Hepatocyte (in vitro differentiated cells): ENCODE results near the gene POLR1C. TPM values are rescaled to one million over a fixed set of nuclear protein-coding genes. Genes with fewer than 3 reads are reported as not detected.

Experiments used
- DNase-seq: peaks from one replicate; pipeline ENCODE4 v3.0.0-alpha.2; 2016; ENCODE audit warnings: low spot score
- H2AFZ ChIP-seq: fragments of 200-600 bp; sonication (generic); 2 replicates; pipeline ENCODE4 v1.6.0; 2016; ENCODE audit warnings: antibody characterized with exemption, mild to moderate bottlenecking
- H3K27ac ChIP-seq: fragments of 200-600 bp; sonication (generic); 2 replicates; pipeline ENCODE4 v1.5.1; 2016; ENCODE audit warnings: mild to moderate bottlenecking
- H3K27me3 ChIP-seq: fragments of 200-600 bp; sonication (generic); 2 replicates; pipeline ENCODE4 v1.6.1; 2016
- H3K36me3 ChIP-seq: fragments of 200-600 bp; sonication (generic); replicated peaks from 2 replicates; pipeline ENCODE4 v1.5.1; 2016; ENCODE audit warnings: low read depth; ENCODE audit not compliant: insufficient read depth
- H3K4me1 ChIP-seq: fragments of 200-600 bp; sonication (generic); 2 replicates; pipeline ENCODE4 v1.5.1; 2016; ENCODE audit warnings: mild to moderate bottlenecking, moderate library complexity; ENCODE audit not compliant: insufficient read depth
- H3K4me2 ChIP-seq: fragments of 200-600 bp; sonication (generic); 2 replicates; pipeline ENCODE4 v1.6.0; 2016
- H3K4me3 ChIP-seq: fragments of 200-600 bp; sonication (generic); 2 replicates; pipeline ENCODE4 v1.5.1; 2016; ENCODE audit warnings: mild to moderate bottlenecking
- H3K79me2 ChIP-seq: fragments of 200-600 bp; sonication (generic); 2 replicates; pipeline ENCODE4 v1.6.0; 2017; ENCODE audit warnings: mild to moderate bottlenecking
- H3K9me2 ChIP-seq: fragments of 200-600 bp; sonication (generic); replicated peaks from 2 replicates; pipeline ENCODE4 v1.6.0; 2017; ENCODE audit warnings: mild to moderate bottlenecking; ENCODE audit not compliant: insufficient read depth
- H3K9me3 ChIP-seq: fragments of 200-600 bp; sonication (generic); 2 replicates; pipeline ENCODE4 v1.5.1; 2016; ENCODE audit warnings: low read depth, mild to moderate bottlenecking
- H4K20me1 ChIP-seq: fragments of 200-600 bp; sonication (generic); 2 replicates; pipeline ENCODE4 v1.6.0; 2016; ENCODE audit warnings: mild to moderate bottlenecking; ENCODE audit not compliant: insufficient read depth, poor library complexity, severe bottlenecking
- CTCF ChIP-seq: fragments of 200-600 bp; sonication (generic); IDR thresholded peaks from 2 replicates; pipeline ENCODE4 v1.5.1; 2016; ENCODE audit warnings: antibody characterized with exemption, mild to moderate bottlenecking; ENCODE audit not compliant: poor library complexity
- EZH2 ChIP-seq: fragments of 200-600 bp; sonication (generic); IDR thresholded peaks from 2 replicates; pipeline ENCODE4 v1.6.1; 2016; ENCODE audit warnings: antibody characterized with exemption, mild to moderate bottlenecking, borderline replicate concordance
- EZH2phosphoT487 ChIP-seq: fragments of 200-600 bp; sonication (generic); IDR thresholded peaks from one replicate; pipeline ENCODE4 v1.6.1; 2018; ENCODE audit warnings: antibody characterized with exemption, mild to moderate bottlenecking, low read depth, moderate library complexity; ENCODE audit not compliant: unreplicated experiment, severe bottlenecking
- WGBS: methylation state at CpG from one replicate; pipeline ENCODE4 v1.1.6; 2016; ENCODE audit warnings: low lambda C conversion rate; ENCODE audit errors: missing lambda C conversion rate; 5-methylcytosine and 5-hydroxymethylcytosine counted together
- polyA plus RNA-seq: library from polyadenylated mRNA; unstranded; fragments of >200 nt; fragmentation: Nextera tagmentation; extraction: Ambion mirVana; gene quantifications from 2 replicates; pipeline ENCODE4 v1.2.1, GENCODE V29; 2016
- total RNA-seq: library from RNA; depleted of rRNA; stranded (reverse); fragments of >200 nt; gene quantifications from 2 replicates; pipeline ENCODE4 v1.2.3, GENCODE V29; 2014

Gene POLR1C
- total and polyA plus RNA-seq, 2 experiments from 2014 or later, result 26.1 to 36.2 TPM

- no peak overlapping the region for H3K4me2 ChIP-seq
- no peaks in the 10 kb centered on the region for H3K36me3 ChIP-seq
- no peaks in the 10 kb centered on the region for H3K27me3 ChIP-seq
- no peak overlapping the region for H3K27ac ChIP-seq
- H2AFZ ChIP-seq, result no peak overlapping the region
- peaks cover 29% of the 10 kb centered on the region for H3K79me2 ChIP-seq
- TF ChIP-seq EZH2, result no peak
- no peak for TF ChIP-seq CTCF
- TF ChIP-seq EZH2phosphoT487, result no peak
- WGBS, result 86% methylated on average over 6 of the region's 6 CpGs
- no peaks in the 10 kb centered on the region for H3K9me3 ChIP-seq
- no peak for DNase-seq
- H3K4me3 ChIP-seq, result no peak overlapping the region
- H3K4me1 ChIP-seq, result peaks cover 11% of the 10 kb centered on the region
- peaks cover 2% of the 10 kb centered on the region for H4K20me1 ChIP-seq
- H3K9me2 ChIP-seq, result no peaks in the 10 kb centered on the region
Observed at GRCh38 chr6:43475516-43475915, 41.4 kb upstream of the POLR1C start.

GRCh38 chr6:43476746-43477145 lies 40.1 kb upstream of the POLR1C start:
- peak overlapping the region; percentile 93 for H3K4me2 ChIP-seq
- DNase-seq, result no peak
- peak overlapping the region; percentile 58 for H3K27ac ChIP-seq
- H3K9me3 ChIP-seq, result no peaks in the 10 kb centered on the region
- no peak overlapping the region for H3K4me3 ChIP-seq
- peaks cover 2% of the 10 kb centered on the region for H4K20me1 ChIP-seq
- no peaks in the 10 kb centered on the region for H3K9me2 ChIP-seq
- no peaks in the 10 kb centered on the region for H3K27me3 ChIP-seq
- peak overlapping the region; percentile 91 for H2AFZ ChIP-seq
- peaks cover 22% of the 10 kb centered on the region for H3K4me1 ChIP-seq
- H3K36me3 ChIP-seq, result no peaks in the 10 kb centered on the region
- peaks cover 41% of the 10 kb centered on the region for H3K79me2 ChIP-seq
- WGBS, result 31% methylated on average over 2 of the region's 2 CpGs
- TF ChIP-seq EZH2, result no peak
- TF ChIP-seq CTCF, result no peak
- no peak for TF ChIP-seq EZH2phosphoT487

GRCh38 chr6:43477235-43478007 lies 39.5 kb upstream of the POLR1C start, which contains the start of gene TJAP1:
Gene TJAP1 (plus strand): TSS chr6:43477570. CDS start chr6:43499002, 21,432 bp downstream.
- Histone ChIP-seq H3K36me3 (no peaks in the 10 kb centered on the region), H3K4me1 (peaks cover 22% of the 10 kb centered on the region), H3K27me3 (no peaks in the 10 kb centered on the region), H3K9me2 (no peaks in the 10 kb centered on the region), H3K27ac (peak within 1 kb of the TSS; percentile 91), H3K79me2 (peaks cover 48% of the 10 kb centered on the region), H3K9me3 (no peaks in the 10 kb centered on the region), H3K4me2 (peak within 1 kb of the TSS; percentile 93), H2AFZ (peak within 1 kb of the TSS; percentile 91), H4K20me1 (peaks cover 2% of the 10 kb centered on the region), H3K4me3 (peak within 1 kb of the TSS; percentile 75)
- peak; percentile 96 for DNase-seq
- 2% methylated on average over 28 of the region's 34 CpGs for WGBS
- TF ChIP-seq EZH2, result no peak
- no peak for TF ChIP-seq EZH2phosphoT487
- TF ChIP-seq CTCF, result no peak
